WERI-Rb-1 (cell line): ENCODE results near the gene MMAB.

Experiments used
- DNase-seq: peaks from one replicate; pipeline ENCODE4 v3.0.0-alpha.2; 2020
- H3K27ac ChIP-seq: fragments of 250-450 bp; sonication (Bioruptor Pico); 2 replicates; pipeline ENCODE4 v1.5.1; 2020; ENCODE audit warnings: mild to moderate bottlenecking, moderate library complexity
- H3K27me3 ChIP-seq: fragments of 250-450 bp; sonication (Bioruptor Pico); 2 replicates; pipeline ENCODE4 v1.5.1; 2021; ENCODE audit warnings: mild to moderate bottlenecking, low read depth, moderate library complexity; ENCODE audit not compliant: insufficient read depth, severe bottlenecking
- H3K36me3 ChIP-seq: fragments of 250-450 bp; sonication (Bioruptor Pico); 2 replicates; pipeline ENCODE4 v1.5.1; 2020; ENCODE audit warnings: mild to moderate bottlenecking, moderate library complexity
- H3K4me3 ChIP-seq: 2 replicates; pipeline ENCODE4 v1.5.1; 2011; ENCODE audit warnings: low read depth, mild to moderate bottlenecking, control low read depth, low read length
- H3K9me3 ChIP-seq: fragments of 250-450 bp; sonication (Bioruptor Pico); 2 replicates; pipeline ENCODE4 v1.5.1; 2021; ENCODE audit warnings: mild to moderate bottlenecking, moderate library complexity; ENCODE audit not compliant: severe bottlenecking
- CTCF ChIP-seq: IDR thresholded peaks from 2 replicates; pipeline ENCODE4 v1.5.1; 2011; ENCODE audit warnings: low read depth, mild to moderate bottlenecking, control low read depth, inconsistent platforms, low read length

The MMAB gene

DNA sequence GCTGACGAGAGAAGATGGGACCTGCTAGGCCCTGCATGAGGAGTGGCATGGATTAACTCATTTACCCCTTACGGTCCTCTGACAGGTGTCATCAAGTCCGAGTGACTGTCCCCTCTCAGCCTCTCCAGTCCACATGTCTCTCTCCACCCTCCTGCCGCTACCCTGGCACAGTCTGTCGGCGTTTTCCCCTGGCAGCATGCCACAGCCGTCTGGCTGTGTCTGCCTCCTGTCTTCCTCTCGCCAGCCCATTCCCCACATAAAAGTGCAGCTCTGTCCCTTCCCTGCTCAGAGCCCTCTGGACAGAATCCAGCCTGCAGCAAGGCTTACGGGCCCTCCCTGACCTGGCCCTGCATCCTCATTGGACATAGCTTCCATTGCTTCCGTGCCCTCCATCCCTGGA is 50.2 kb downstream of the MMAB start:
- TF ChIP-seq CTCF = no peak
- no peak for DNase-seq
- H3K36me3 ChIP-seq = peaks cover 20% of the 10 kb centered on the region
- no peaks in the 10 kb centered on the region for H3K27me3 ChIP-seq
- no peaks in the 10 kb centered on the region for H3K9me3 ChIP-seq
- H3K27ac ChIP-seq = peak overlapping the region; percentile 97
- no peak overlapping the region for H3K4me3 ChIP-seq

- TF ChIP-seq CTCF = no peak
- Histone ChIP-seq H3K36me3 (peaks cover 30% of the 10 kb centered on the region), H3K9me3 (no peaks in the 10 kb centered on the region), H3K27me3 (no peaks in the 10 kb centered on the region), H3K4me3 (no peak overlapping the region), H3K27ac (peak overlapping the region; percentile 97)
- no peak for DNase-seq
Observed at GRCh38 chr12:109521831-109522230, 51.5 kb downstream of the MMAB start.

DNA sequence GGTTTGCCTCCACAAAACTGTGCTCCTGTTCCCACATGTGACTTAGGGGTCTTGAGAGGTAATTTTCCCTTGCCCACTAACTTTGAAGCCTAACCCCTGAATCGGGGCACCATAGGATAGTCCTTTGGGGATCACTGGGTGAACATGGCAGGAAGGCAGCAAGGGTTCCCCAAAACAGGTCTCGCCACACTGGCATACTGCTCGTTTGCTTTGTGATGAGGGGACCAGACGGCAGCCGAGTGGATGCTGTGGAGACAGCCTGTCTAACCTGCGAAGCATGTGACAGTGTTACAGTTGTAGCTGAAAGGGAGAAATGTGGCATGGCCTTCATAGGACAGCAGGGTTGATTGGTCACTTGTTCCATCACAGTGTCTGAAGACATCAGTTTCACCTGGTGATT is 53.5 kb downstream of the MMAB start:
- H3K36me3 ChIP-seq = peaks cover 39% of the 10 kb centered on the region

GRCh38 chr12:109518820-109519665 is 54.3 kb downstream of the MMAB start:
- peak; percentile 83 for TF ChIP-seq CTCF
- H3K4me3 ChIP-seq = no peak overlapping the region
- H3K36me3 ChIP-seq = peaks cover 39% of the 10 kb centered on the region
- peak; percentile 80 for DNase-seq
- H3K27ac ChIP-seq = peak overlapping the region; percentile 86
- no peaks in the 10 kb centered on the region for H3K27me3 ChIP-seq
- no peaks in the 10 kb centered on the region for H3K9me3 ChIP-seq

More for the DNA sequence above, 53.5 kb downstream of the MMAB start:
- no peak for TF ChIP-seq CTCF
- Histone ChIP-seq H3K27ac (peak overlapping the region; percentile 86), H3K4me3 (no peak overlapping the region), H3K9me3 (no peaks in the 10 kb centered on the region), H3K27me3 (no peaks in the 10 kb centered on the region)
- DNase-seq = no peak

DNA sequence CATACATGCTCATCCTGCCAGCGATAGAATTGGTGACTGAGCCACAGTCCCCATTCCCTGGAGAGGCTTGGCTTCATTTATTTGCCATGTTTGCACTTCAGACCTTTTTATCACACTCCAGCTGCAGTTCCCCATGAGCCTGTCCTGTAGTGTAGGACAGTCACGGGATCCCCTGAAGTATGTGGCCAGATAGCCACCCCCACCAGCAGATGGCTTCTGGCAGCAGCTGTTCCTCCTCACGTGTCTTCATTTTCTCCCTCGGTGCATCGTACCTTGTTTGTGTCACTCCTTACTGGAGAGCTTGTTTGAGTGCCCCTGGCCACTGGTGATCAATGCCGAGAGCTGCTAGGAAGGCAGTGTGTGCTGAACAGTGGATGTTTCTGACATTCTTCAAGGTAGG is 55.7 kb downstream of the MMAB start:
- peak overlapping the region; percentile 86 for H3K27ac ChIP-seq

More for the DNA sequence above, 55.7 kb downstream of the MMAB start:
- 0 out of 2 replicates have a peak, but pooled peaks have one; percentile 19 for TF ChIP-seq CTCF
- no peak overlapping the region for H3K4me3 ChIP-seq
- no peaks in the 10 kb centered on the region for H3K27me3 ChIP-seq
- peak; percentile 82 for DNase-seq
- peaks cover 37% of the 10 kb centered on the region for H3K36me3 ChIP-seq
- H3K9me3 ChIP-seq = no peaks in the 10 kb centered on the region
